Transverse colon (tissue), 4 donors: Measurements from ENCODE around the gene CNKSR2. TPM values are rescaled to one million over a fixed set of nuclear protein-coding genes. Genes with fewer than 3 reads are reported as not detected.

Experiments
- DNase-seq: peaks from one replicate; pipeline ENCODE4 v3.0.0-alpha.2; 2019
- H3K27ac ChIP-seq, 4 donors: fragments of 200-600 bp; sonication (generic); 2 replicates each; pipeline ENCODE4 v1.5.1; 2016 to 2018; ENCODE audit warnings: inconsistent platforms in 4 of 4
- H3K27me3 ChIP-seq: fragments of 200-600 bp; sonication (generic); 2 replicates; pipeline ENCODE4 v1.5.1; 2017; ENCODE audit warnings: inconsistent platforms
- H3K36me3 ChIP-seq, 4 donors: fragments of 200-600 bp; sonication (generic); 2 replicates each; pipeline ENCODE4 v1.5.1; 2017 to 2019; ENCODE audit warnings: inconsistent platforms in 4 of 4
- H3K4me1 ChIP-seq, 4 donors: fragments of 200-600 bp; sonication (generic); 2 replicates each; pipeline ENCODE4 v1.5.1; 2017 to 2020; ENCODE audit warnings: inconsistent platforms in 4 of 4
- H3K4me3 ChIP-seq, 4 donors: fragments of 200-600 bp; sonication (generic); 1 replicate in 1 of 4; 2 replicates in 3 of 4; pipeline versions ENCODE4 v1.5.1 to v1.6.1; 2017 to 2019; ENCODE audit warnings: inconsistent platforms in 4 of 4
- H3K9me3 ChIP-seq, 2 donors: fragments of 200-600 bp; sonication (generic); 2 replicates each; pipeline ENCODE4 v1.5.1; 2017 to 2019; ENCODE audit warnings: inconsistent platforms in 2 of 2
- CTCF ChIP-seq, 5 experiments: fragments of 200-600 bp in 3 of 5; fragments of 450-650 bp in 2 of 5; sonication (generic) in 3 of 5; IDR thresholded peaks; 1 replicate in 2 of 5; 2 replicates in 3 of 5; pipeline ENCODE4 v1.5.1; 2016 to 2017; ENCODE audit warnings: antibody characterized with exemption in 5 of 5, inconsistent platforms in 3 of 5, mild to moderate bottlenecking in 2 of 5, moderate library complexity in 1 of 5
- EP300 ChIP-seq: sonication (generic); formaldehyde crosslinking; IDR thresholded peaks from one replicate; pipeline ENCODE4 v1.6.1; 2017; ENCODE audit warnings: antibody characterized with exemption, low read depth
- POLR2A ChIP-seq: fragments of 450-650 bp; IDR thresholded peaks from one replicate; pipeline ENCODE4 v1.6.1; 2016; ENCODE audit warnings: antibody characterized with exemption, mild to moderate bottlenecking, moderate library complexity
- POLR2AphosphoS5 ChIP-seq, 3 donors: sonication (generic); formaldehyde crosslinking; IDR thresholded peaks; one replicate each; pipeline ENCODE4 v1.6.1; 2016; ENCODE audit warnings: antibody characterized with exemption in 3 of 3
- WGBS, 2 donors: methylation state at CpG; one replicate each; pipeline ENCODE4 v1.1.5; 2018; ENCODE audit warnings: low coverage in 1 of 2; 5-methylcytosine and 5-hydroxymethylcytosine counted together
- in situ Hi-C, 4 donors: fragments of 200-750 bp; cut with MboI; loops; one replicate each; pipeline versions ENCODE4 v1.15.0 to v1.15.1; 2017; ENCODE audit warnings: low sequenced_read_pairs in 3 of 4, low pct_ligation_motif_present in 1 of 4, low pct_unique_long_range_greater_than_20kb in 1 of 4
- intact Hi-C: fragments of 100-400 bp; cut with DNase I; formaldehyde crosslinking; loops from one replicate; pipeline ENCODE4 v1.15.1; 2023; ENCODE audit warnings: low total_unique reads
- total RNA-seq, 4 donors: library from RNA; depleted of rRNA; stranded (reverse); fragments of >200 nt; gene quantifications; one replicate each; pipeline ENCODE4 v1.1.0, GENCODE V29; 2016

The CNKSR2 gene
- total RNA-seq = 10 to 100 TPM in 1 of 4 donors, 1 to 10 TPM in 1, under 1 TPM in 1, not detected in 1; 0.55 to 15.0 (median 2.7) TPM

- intact Hi-C loops = no loop called here
- peaks cover 0 to 5% (median 0%) of the 10 kb centered on the region in 4 donors for H3K4me1 ChIP-seq
- peak within 1 kb of the TSS; percentile 16 to 56 (median 34) for H3K4me3 ChIP-seq
- peak; percentile 47 for DNase-seq
- no peak within 1 kb of the TSS for H3K27ac ChIP-seq
- peaks cover 27% of the 10 kb centered on the region for H3K27me3 ChIP-seq
- 67% methylated on average over 75 of the region's 94 CpGs; no CpG with 5 or more reads in 1 of the 2 donors for WGBS, 2 donors
- no peaks in the 10 kb centered on the region for H3K9me3 ChIP-seq
- H3K36me3 ChIP-seq = no peaks in the 10 kb centered on the region
- in situ Hi-C loops = no loop called here
- no peak for TF ChIP-seq POLR2A
- TF ChIP-seq CTCF (IDR thresholded peaks at IDR 0.05) = no peak
- TF ChIP-seq POLR2AphosphoS5 (IDR thresholded peaks at IDR 0.05) = no peak
Measured at GRCh38 chrX:21374163-21374993, at the start of gene CNKSR2. Gene CNKSR2 (plus strand): TSS chrX:21374418. CDS start chrX:21374898, 480 bp downstream.

GRCh38 chrX:21354725-21355124 lies 19.5 kb upstream of the CNKSR2 start:
- in situ Hi-C loops = no loop called here
- Histone ChIP-seq H3K27ac (no peak overlapping the region), H3K9me3 (no peaks in the 10 kb centered on the region), H3K27me3 (no peaks in the 10 kb centered on the region), H3K4me3 (no peak overlapping the region), H3K4me1 (no peaks in the 10 kb centered on the region), H3K36me3 (no peaks in the 10 kb centered on the region)
- DNase-seq = no peak
- 71 to 83% methylated on average over 1 to 4 of the region's 4 CpGs for WGBS, 2 donors
- TF ChIP-seq POLR2A (no peak), POLR2AphosphoS5 (IDR thresholded peaks at IDR 0.05) (no peak)
- intact Hi-C loops = no loop called here

- Histone ChIP-seq H3K4me3 (no peak overlapping the region), H3K27ac (no peak overlapping the region), H3K36me3 (no peaks in the 10 kb centered on the region), H3K27me3 (no peaks in the 10 kb centered on the region), H3K4me1 (no peaks in the 10 kb centered on the region), H3K9me3 (no peaks in the 10 kb centered on the region)
- TF ChIP-seq POLR2AphosphoS5 (IDR thresholded peaks at IDR 0.05) (no peak), CTCF (IDR thresholded peaks at IDR 0.05) (no peak), EP300 (no peak), POLR2A (no peak)
- DNase-seq = no peak
- intact Hi-C loops (no loop called here), in situ Hi-C loops (no loop called here)
- WGBS, 2 donors = 53% methylated on average over 2 of the region's 2 CpGs; no CpG with 5 or more reads in 1 of the 2 donors
Measured at GRCh38 chrX:21355831-21356230, 18.4 kb upstream of the CNKSR2 start.

GRCh38 chrX:21369613-21370012 lies 4.6 kb upstream of the CNKSR2 start:
- H3K27me3 ChIP-seq = peaks cover 8% of the 10 kb centered on the region
- TF ChIP-seq CTCF (IDR thresholded peaks at IDR 0.05) = no peak
- H3K36me3 ChIP-seq = no peaks in the 10 kb centered on the region
- H3K4me1 ChIP-seq = no peaks in the 10 kb centered on the region
- H3K9me3 ChIP-seq = no peaks in the 10 kb centered on the region
- 48 to 67% methylated on average over 1 to 2 of the region's 2 CpGs for WGBS, 2 donors
- in situ Hi-C loops = no loop called here
- no peak overlapping the region for H3K27ac ChIP-seq
- DNase-seq = no peak
- no peak overlapping the region for H3K4me3 ChIP-seq
- intact Hi-C loops = no loop called here
